HUDEP-2 (cell line): ENCODE results near the gene NTNG1.
"Not testable (repeated sequence)": the region's sequence is repeated elsewhere in the genome, so short reads cannot be mapped to it uniquely, and the experiment has no call there.

Source experiments
- DNase-seq, 76 experiments: peaks; one replicate each; lab custom pipeline; 2025; ENCODE audit not compliant: unreplicated experiment in 76 of 76; lab: John Stamatoyannopoulos, UW

The NTNG1 gene

GRCh38 chr1:107142140-107142542, 1.3 kb downstream of the NTNG1 start:
- peak in 10 of 76 experiments; percentile 0 to 25 (median 6) for DNase-seq

- DNase-seq, result no peak
Measured at GRCh38 chr1:107142666-107143065, 1.8 kb downstream of the NTNG1 start.

DNA sequence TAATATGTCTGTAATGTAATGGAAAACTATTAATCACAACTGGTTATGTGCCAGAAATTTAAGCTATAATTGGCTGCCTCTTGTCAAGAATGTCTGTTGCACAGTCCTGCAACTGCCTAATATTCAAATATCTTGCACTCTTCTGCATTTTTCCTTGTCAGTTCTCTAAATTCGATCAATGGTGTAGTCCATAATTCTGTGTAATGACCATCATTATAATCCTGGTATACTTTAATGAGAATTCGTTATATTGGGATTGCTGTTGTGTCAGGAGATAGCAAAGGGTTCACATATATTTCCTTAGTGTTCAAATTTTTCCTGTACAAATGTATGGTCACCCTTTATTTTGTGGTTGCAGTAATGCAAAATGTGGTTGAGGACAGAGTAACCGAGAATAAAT, 4.8 kb downstream of the NTNG1 start:
- DNase-seq, result no peak

- DNase-seq, result no peak
Measured at GRCh38 chr1:107147843-107148242, 7.0 kb downstream of the NTNG1 start.

- DNase-seq, result no peak
Measured at GRCh38 chr1:107149946-107150345, 9.1 kb downstream of the NTNG1 start.

- DNase-seq, result no peak
Measured at GRCh38 chr1:107151295-107151694, 10.5 kb downstream of the NTNG1 start.

GRCh38 chr1:107152395-107152794, 11.6 kb downstream of the NTNG1 start:
- no peak for DNase-seq

GRCh38 chr1:107153014-107153413, 12.2 kb downstream of the NTNG1 start:
- no peak for DNase-seq

DNA sequence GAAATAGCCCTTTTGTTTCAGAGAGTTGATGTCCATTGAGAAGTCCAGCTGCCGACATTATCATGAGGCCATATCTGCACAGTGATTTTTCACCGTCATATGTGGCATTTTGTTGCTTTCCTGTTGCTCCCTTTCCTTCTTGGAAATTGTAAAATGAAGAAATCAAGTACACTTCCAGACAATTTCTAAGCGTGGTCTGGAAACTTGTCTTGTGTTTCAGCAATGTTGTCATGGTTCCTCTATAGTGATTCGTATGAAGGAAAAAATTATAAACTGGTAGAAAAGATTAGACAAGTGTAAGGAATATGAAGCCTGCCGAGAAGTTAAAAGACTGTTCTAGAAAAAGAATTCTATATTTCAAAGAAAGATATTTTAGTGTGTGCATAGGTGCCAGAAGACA, 17.7 kb downstream of the NTNG1 start:
- DNase-seq, result no peak

DNA sequence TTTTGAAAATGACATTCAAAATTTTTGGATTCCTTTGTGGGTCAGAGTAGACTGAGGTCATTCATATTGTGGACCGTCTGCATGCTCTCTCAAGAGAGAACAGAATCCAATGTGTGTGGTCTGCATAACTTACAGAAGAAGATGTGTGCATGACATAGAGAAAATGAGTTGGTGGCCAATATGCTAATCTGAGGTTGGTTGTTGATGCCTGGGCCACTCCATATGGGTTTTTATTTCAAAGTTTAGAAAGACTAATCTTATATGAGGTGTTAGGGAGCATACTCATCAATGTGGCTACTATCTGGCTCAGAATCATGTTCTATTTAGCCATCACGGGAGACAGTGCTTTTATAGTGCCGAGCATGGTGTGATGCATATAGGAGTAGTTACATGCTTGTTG, 18.2 kb downstream of the NTNG1 start:
- DNase-seq, result no peak

- DNase-seq, result no peak
Measured at GRCh38 chr1:107162745-107163144, 21.9 kb downstream of the NTNG1 start.

- DNase-seq, result not testable (repeated sequence)
Measured at GRCh38 chr1:107164901-107165300, 24.1 kb downstream of the NTNG1 start.

DNA sequence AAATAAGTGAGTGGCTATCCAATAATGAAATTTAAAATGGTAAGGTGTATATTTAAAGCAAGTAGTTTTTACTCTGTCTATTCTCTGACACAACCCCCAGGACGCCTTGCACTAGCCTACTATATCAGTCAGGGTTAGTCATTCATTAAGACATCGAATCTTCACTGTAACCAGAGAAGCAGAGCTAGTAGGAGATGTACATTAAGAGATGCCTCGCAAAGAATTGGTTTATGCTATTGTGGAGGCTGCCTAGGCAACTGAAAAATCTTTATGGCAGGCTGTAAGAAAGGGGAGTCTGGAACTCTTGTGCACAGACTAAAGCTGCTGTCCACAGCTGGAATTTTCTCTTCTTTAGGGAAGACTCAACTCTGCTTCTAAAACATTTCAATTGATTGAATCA, 28.8 kb downstream of the NTNG1 start:
- DNase-seq, result no peak

DNA sequence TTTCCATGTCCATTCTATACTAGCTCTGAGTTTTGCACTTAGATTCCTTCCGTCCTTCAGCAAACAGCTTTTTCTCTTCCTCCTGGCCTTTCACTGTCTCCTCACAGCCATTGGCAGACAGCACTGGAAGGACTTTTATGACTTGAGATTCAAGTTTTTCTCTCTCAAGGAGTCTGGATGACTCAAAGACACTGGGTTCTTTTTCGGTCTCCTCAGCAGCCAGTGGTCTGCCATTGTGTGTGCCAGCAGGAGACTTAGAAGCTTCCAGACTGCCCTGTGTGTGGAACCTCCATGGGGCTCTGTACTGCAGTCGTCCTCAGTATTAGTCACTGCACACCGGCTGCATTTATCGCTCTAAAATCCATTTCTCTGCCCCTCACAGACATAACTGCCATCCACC, 30.5 kb downstream of the NTNG1 start:
- DNase-seq, result no peak

DNA sequence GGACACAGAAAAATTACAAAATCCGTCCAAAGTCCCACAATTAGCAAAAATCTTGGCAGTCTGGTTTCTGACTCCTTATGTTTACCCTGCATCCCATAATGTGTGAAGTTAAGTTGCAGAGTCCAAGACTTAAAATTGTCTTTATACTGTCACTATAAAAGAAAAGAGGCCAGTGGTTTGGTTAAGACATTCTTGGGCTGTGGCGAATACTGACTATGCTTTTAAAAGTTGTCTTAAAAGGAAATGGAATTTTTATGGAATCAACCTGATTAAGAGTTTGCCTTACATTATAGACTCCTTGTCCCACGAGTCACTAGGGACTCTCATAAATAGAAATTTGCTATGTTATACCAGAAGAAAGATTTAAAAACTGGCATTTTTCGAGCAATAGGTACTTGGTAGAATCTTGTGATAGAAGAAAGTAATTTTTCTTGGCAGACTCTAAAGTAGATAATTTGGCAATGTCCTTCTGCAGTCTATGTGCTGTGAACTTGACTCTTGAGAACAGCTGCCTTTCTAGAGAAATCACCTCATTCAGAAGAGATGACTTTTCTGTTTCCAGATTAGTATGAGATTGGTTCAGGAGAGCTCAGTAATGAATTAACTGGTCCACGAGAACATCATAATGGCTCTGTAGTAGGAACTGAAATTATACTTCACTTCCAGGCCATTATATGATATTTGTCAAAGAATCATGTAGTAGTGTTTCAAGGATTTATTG, 31.8 kb downstream of the NTNG1 start:
- no peak for DNase-seq

DNA sequence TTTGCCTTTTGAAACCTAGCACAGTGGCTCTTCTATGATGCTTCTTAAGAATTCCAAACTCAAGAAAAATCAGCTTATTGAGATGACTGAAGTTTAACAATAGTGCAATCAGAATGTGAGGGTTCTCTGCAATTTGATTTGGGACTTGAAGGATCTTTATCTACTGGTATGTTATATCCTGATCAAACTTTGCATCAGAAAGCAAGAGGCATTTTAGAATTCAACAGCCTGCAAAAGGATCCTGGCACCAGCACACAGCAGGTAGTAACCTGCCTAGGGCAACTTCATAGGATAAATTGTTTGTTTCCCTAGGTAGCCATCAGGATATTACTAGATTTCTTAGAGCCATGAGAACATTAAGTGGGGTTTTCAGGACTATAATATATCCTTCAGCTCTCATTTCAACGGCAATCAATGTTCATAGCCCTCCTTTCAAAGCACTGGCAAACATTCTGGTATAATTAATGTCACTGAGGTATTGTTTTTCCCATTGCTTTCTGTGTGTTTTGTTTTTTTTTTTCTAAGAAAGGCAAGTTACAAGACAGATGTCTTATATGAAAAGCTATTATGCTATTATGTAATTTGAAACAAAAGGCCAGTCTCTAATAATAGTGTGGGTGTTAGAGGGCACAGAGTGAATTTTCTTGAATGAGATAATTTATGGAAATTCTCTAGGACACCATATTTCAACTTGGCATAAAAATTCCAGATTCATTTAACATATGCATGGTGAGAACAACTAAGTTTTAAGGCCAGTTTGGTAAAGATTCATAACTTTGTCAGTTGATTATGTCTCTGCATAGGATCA, 34.5 kb downstream of the NTNG1 start:
- no peak for DNase-seq

GRCh38 chr1:107181253-107181969, 40.6 kb downstream of the NTNG1 start:
- no peak for DNase-seq

GRCh38 chr1:107183011-107183410, 42.2 kb downstream of the NTNG1 start:
- DNase-seq, result no peak

DNA sequence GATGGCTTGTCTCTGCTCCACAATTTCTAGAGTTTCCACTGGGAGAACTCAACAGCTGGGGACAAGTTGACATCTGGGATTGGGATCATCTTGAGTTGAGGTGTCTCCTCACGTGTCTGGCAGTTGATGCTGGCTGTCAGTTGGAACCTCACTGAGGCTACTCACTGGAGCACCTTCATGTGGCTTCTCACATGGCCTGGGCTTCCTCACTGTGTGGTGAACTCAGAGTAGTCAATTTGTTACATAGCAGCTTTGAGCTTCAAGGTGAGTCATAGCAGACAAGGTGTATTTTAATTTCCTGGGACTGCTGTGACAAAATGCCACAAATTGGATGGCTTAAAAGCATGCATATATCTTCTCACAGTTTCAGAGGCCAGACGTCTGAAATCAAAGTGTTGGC, 44.0 kb downstream of the NTNG1 start:
- no peak for DNase-seq

- DNase-seq, result no peak
Measured at GRCh38 chr1:107187399-107187798, 46.6 kb downstream of the NTNG1 start.

- DNase-seq, result no peak
Measured at GRCh38 chr1:107188160-107188559, 47.3 kb downstream of the NTNG1 start.

- DNase-seq, result no peak
Measured at GRCh38 chr1:107194380-107194779, 53.5 kb downstream of the NTNG1 start.
